Posterior vena cava (tissue), 2 donors: ENCODE data around the gene TYROBP. TPM values are rescaled to one million over a fixed set of nuclear protein-coding genes. Genes with fewer than 3 reads are reported as not detected.
A peak's percentile ranks its signal among the peaks of the same experiment; 100 is the strongest.
"Not testable (repeated sequence)": the region's sequence is repeated elsewhere in the genome, so short reads cannot be mapped to it uniquely, and the experiment has no call there.

ENCODE experiments used
- DNase-seq: peaks from one replicate; pipeline ENCODE4 v3.0.0-alpha.2; 2020; ENCODE audit warnings: low spot score
- intact Hi-C, 2 donors: fragments of 100-400 bp; cut with DNase I; formaldehyde crosslinking; loops; one replicate each; pipeline versions ENCODE4 v1.14.1 to v1.14.2; 2022 to 2023
- total RNA-seq, 2 donors: library from RNA; stranded (reverse); fragmentation: NEBNext Ultra II Directional; extraction: Animal tissue kit (Norgen Biotek cat#: 25700); gene quantifications; one replicate each; pipeline ENCODE4 v1.2.1, GENCODE V29; 2021
- donor health status: DM: yes; HTN: yes; CAD: no.
- donor health status: DM: yes; HTN: yes; CAD: no.

TYROBP gene
- total RNA-seq, 2 donors from 2014 or later: 58.8 to 96.5 TPM

- DNase-seq: peak; percentile 89
- intact Hi-C loops: loop anchor here (5.0 to 10.0 kb wide), 3 partner anchors 54 to 221 kb away; partner anchors contain the start of genes IGFLR1 (in 1 of the 2), KMT2B (in 1 of the 2), LIN37 (in 1 of the 2) and PSENEN (in 1 of the 2)
These were observed 28.0 kb upstream of the TYROBP start, which contains the start of gene LRFN3 for GRCh38 chr19:35935911-35936737. LRFN3 (plus strand) TSS chr19:35936374; CDS start chr19:35939426, 3,052 bp downstream.

GRCh38 chr19:35932291-35932936, 24.3 kb upstream of the TYROBP start:
- intact Hi-C loops: loop anchor here in 1 of 2 donors (10.0 kb wide), 2 partner anchors 188 to 218 kb away; partner anchors contain the start of genes IGFLR1, KMT2B, LIN37 and PSENEN
- DNase-seq: no peak

DNA sequence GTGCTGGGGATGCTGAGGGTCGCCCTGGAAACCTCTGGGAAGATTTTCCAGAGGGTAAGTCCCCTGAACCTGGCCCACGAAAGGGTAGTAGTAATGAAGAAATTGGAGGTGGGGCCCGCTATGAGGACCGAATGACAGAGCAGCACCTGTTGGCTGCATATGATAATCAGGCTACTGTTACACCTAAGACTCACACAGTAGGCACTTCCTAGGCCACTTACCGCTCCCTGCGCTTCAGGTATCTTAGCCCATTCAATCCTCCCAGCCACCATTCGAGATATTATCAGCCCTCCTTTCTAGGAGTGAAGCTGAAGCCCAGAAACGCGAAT, 23.7 kb upstream of the TYROBP start:
- DNase-seq: no peak
- intact Hi-C loops: loop anchor here in 1 of 2 donors (10.0 kb wide), 2 partner anchors 187 to 217 kb away; partner anchors contain the start of genes IGFLR1, KMT2B, LIN37 and PSENEN

DNA sequence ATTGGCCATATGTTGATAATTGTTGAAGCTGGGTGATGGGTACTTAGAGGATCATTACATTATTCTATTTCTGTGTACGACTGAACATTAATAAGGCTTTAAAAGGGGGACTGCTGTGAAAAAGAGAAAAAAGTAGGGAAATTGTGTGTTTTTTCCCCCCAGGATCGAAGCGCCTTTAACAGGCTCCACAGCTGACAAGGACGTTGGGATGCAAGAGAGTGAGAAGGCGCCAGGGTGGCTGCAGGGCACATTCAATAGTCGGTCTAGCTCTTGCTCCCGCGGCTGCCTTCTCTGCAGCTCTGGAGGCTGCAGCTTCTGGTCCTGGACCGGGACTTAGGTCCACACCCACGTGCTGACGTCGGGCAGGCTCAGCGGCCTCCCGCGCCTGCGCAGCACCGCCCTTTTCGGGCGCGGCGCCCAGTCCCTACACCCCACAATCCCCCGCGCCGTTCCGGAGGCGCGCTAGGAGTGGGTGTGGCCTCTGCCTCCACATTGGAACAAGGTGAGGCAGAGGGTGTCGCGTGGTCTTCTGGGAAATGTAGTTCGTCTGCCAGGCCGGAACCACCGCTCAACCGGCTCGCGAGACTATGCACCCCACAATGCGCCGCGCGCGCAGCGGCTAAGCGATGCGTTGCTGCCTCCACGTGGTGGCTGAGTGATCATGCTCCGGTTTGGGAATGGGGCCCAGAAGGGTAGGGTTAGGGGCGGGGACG, 23.2 kb upstream of the TYROBP start:
- DNase-seq: peak; percentile 100
- intact Hi-C loops: loop anchor here in 1 of 2 donors (10.0 kb wide), 2 partner anchors 187 to 217 kb away; partner anchors contain the start of genes IGFLR1, KMT2B, LIN37 and PSENEN

GRCh38 chr19:35929876-35930275, 21.8 kb upstream of the TYROBP start:
- DNase-seq: no peak
- intact Hi-C loops: loop anchor here in 1 of 2 donors (10.0 kb wide), 2 partner anchors 185 to 215 kb away; partner anchors contain the start of genes IGFLR1, KMT2B, LIN37 and PSENEN

DNA sequence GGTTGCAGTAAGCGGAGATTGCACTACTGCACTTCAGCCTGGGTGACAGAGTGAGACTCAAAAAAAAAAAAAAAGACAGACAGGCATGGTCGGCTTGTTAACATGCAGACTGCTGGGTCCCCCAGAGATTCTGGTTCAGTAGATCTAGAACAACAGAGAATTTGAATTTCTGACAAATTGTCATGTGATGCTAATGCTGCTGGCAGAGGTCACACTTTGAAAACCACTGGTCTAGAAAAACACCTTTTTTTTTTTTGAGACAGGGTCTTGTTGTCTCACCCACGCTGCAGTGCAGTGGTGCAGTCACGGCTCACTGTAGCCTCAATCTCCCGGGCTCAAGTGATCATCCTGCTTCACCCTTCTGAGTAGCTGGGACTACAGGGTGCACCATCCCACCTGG, 20.4 kb upstream of the TYROBP start:
- no peak for DNase-seq
- intact Hi-C loops: no loop called here

DNA sequence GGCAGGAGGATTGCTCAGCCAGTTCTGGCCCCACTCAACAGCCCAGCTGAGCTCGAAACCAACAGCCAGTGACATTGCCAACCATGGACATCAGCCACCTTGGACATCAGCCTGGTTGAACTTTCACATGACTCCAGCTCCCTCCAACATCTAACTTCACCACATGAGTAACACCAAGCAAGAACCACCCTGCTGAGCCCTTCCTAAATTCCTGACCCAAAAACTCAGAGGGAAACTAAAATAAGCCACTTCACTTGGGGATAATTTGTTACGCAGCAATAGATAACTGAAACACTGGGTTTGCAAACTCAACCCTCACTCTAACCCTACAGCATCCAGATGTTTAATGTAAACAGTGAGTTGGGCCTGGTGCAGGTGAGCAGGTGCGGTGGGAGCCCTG, 17.4 kb upstream of the TYROBP start:
- intact Hi-C loops: no loop called here
- no peak for DNase-seq

GRCh38 chr19:35921012-35921411, 12.9 kb upstream of the TYROBP start:
- intact Hi-C loops: loop anchor here in 1 of 2 donors (5.0 kb wide), 1 partner anchor 34 kb away; no protein-coding TSS in a partner anchor
- DNase-seq: no peak

- no peak for DNase-seq
- intact Hi-C loops: no loop called here
These were observed 11.2 kb upstream of the TYROBP start for GRCh38 chr19:35919306-35919705.

- intact Hi-C loops: no loop called here
- DNase-seq: no peak
These were observed 7.3 kb upstream of the TYROBP start for GRCh38 chr19:35915443-35915842.

- intact Hi-C loops: no loop called here
- no peak for DNase-seq
These were observed 5.5 kb upstream of the TYROBP start for GRCh38 chr19:35913589-35913988.

DNA sequence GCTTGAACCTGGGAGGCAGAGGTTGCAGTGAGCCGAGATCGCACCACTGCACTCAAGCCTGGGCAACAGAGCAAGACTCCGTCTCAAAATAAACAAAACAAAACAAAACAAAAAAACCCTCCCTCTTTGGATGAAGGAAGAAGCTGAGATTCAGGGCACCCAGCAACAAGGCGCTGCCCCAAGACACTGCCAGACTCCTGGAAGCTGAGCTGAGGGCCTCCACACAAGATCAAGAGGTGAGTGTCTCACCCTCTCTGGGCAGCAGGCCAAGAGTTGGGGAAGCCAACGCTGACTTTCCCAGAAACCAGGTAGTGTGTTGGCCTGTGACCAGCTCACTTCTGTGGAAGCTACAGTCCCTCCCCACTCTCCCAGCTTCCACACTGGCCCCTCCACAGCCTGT, 3.7 kb upstream of the TYROBP start:
- intact Hi-C loops: no loop called here

DNA sequence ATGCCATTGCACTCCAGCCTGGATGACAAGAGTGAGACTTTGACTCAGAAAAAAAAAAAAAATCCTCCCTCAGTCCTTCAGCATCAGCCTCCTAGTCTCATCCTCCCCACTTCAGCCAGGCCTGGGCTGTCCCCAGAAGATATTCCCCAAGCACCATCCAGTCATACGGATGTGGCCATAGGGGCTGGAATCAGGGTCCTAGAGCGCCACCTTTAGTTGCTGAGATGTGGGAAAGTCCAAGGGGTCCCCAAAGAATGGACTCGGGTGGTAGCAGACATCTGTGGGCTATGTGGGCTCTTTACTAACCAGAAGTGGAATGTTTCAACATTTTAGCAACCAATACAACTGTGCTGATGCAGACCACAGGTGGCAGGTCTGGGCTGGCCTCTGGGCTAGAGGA, 3.1 kb upstream of the TYROBP start:
- intact Hi-C loops: no loop called here
- DNase-seq: no peak

More for the DNA sequence above, 3.7 kb upstream of the TYROBP start:
- no peak for DNase-seq

GRCh38 chr19:35910355-35910754, 2.3 kb upstream of the TYROBP start:
- DNase-seq, intact Hi-C loops: not testable (repeated sequence)

DNA sequence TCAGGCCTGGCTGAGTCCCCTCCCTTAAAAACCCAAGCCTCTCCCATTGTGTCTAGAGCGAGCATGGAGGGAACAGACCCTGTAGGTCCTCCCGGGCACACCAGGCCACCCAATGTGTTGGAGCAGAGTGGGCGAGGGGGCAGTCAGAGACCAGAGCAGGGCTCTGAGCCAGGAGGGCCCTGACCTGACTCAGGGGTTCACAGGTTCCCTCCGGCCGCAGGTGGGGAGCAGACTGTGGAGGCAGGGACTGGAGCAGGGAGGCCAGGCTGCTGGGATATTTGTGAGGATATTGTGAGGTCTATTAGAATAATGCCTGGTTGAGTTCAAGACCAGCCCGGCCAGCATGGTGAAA, 1.6 kb upstream of the TYROBP start:
- intact Hi-C loops: no loop called here
- DNase-seq: no peak

GRCh38 chr19:35908973-35909683, 1.0 kb upstream of the TYROBP start:
- peak; percentile 95 for DNase-seq
- intact Hi-C loops: no loop called here

DNA sequence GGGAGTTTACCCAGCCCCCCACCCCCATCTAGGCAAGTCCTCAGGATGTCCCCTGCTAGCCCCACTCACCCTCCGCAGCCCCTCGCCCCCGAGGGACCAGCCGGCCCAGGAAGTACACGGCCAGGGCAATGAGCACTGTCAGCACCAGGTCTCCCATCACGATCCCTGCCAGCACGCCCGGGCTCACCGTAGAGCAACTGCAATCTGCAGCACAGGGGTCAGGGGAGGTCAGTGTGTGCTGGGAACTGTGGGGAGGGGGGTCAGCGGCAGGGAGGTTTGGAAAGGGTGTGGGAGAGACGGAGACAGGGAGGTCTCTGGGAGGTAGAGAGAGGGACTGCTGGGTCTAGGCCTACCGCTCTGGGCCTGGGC, 734 bp downstream of the TYROBP start:
- DNase-seq: no peak
- intact Hi-C loops: no loop called here

DNA sequence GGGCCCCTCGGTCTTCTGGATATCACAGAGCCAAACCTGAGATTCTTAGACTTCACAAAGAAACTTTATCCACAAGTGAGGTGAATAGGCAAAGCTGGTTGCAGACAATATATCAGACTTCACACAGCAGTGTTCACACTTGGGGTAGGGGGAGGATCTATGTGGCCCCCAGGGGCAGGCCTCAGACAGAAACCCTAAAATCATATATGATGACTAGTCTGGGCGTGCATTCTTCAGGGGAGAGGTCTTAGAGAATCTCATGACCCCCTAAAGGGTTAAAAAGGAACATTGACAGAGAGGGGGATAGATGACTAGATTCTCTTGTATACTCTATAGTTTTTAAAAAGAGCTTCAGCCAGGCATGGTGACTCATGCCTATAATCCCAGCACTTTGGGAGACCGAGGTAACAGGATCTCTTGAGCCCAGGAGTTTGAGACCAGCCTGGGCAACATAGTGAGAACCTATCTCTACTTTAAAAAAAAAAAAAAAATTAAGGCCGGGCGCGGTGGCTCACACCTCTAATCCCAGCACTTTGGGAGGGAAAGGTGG, 2.8 kb downstream of the TYROBP start:
- intact Hi-C loops: no loop called here
- no peak for DNase-seq
